MM.1S (cell line): ENCODE data around the gene NAA25.

Experiments
- CTCF ChIP-seq: fragments of 300-600 bp; sonication (generic); IDR thresholded peaks from 2 replicates; pipeline ENCODE4 v1.5.1; 2016; ENCODE audit warnings: antibody characterized with exemption, low read length, mixed read lengths
- EZH2 ChIP-seq: fragments of 300-600 bp; sonication (generic); optimal IDR thresholded peaks from 2 replicates; pipeline ENCODE3; 2017; ENCODE audit warnings: low read depth, mild to moderate bottlenecking, antibody characterized with exemption, low read length, mixed read lengths
- EZH2phosphoT487 ChIP-seq: fragments of 300-600 bp; sonication (generic); IDR thresholded peaks from 2 replicates; pipeline ENCODE4 v1.6.1; 2018; ENCODE audit warnings: antibody characterized with exemption, low read length

GRCh38 chr12:112149596-112149995 is 41.0 kb upstream of the NAA25 start:
- TF ChIP-seq CTCF (no peak), EZH2 (no peak), EZH2phosphoT487 (no peak)
